SK-N-SH (cell line): ENCODE results near the gene ATXN7L3.

Source experiments
- MEF2A ChIP-seq: IDR thresholded peaks from 2 replicates; pipeline ENCODE4 v1.4.0; 2012; ENCODE audit warnings: low read depth, borderline replicate concordance
- POLR2AphosphoS5 ChIP-seq: IDR thresholded peaks from 2 replicates; pipeline ENCODE4 v1.6.1; 2012; ENCODE audit warnings: low read depth, low read length
- TF ChIP-seq, protein P1 (sequence below): fragments of 200-600 bp; sonication (generic); IDR thresholded peaks from 2 replicates; pipeline ENCODE4 v1.6.1; 2017; ENCODE audit warnings: antibody characterized with exemption, mild to moderate bottlenecking, moderate library complexity

DNA sequence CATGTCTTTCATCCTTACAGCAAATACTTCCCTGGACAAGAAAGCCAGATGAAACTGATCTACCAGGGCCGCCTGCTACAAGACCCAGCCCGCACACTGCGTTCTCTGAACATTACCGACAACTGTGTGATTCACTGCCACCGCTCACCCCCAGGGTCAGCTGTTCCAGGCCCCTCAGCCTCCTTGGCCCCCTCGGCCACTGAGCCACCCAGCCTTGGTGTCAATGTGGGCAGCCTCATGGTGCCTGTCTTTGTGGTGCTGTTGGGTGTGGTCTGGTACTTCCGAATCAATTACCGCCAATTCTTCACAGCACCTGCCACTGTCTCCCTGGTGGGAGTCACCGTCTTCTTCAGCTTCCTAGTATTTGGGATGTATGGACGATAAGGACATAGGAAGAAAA lies 9.2 kb downstream of the ATXN7L3 start:
- TF ChIP-seq, protein P1, sequence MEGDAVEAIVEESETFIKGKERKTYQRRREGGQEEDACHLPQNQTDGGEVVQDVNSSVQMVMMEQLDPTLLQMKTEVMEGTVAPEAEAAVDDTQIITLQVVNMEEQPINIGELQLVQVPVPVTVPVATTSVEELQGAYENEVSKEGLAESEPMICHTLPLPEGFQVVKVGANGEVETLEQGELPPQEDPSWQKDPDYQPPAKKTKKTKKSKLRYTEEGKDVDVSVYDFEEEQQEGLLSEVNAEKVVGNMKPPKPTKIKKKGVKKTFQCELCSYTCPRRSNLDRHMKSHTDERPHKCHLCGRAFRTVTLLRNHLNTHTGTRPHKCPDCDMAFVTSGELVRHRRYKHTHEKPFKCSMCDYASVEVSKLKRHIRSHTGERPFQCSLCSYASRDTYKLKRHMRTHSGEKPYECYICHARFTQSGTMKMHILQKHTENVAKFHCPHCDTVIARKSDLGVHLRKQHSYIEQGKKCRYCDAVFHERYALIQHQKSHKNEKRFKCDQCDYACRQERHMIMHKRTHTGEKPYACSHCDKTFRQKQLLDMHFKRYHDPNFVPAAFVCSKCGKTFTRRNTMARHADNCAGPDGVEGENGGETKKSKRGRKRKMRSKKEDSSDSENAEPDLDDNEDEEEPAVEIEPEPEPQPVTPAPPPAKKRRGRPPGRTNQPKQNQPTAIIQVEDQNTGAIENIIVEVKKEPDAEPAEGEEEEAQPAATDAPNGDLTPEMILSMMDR: no peak
- TF ChIP-seq MEF2A: no peak
- no peak for TF ChIP-seq POLR2AphosphoS5
